COLO668 (cell line): ENCODE measurements around the gene GH2.
"Not testable (repeated sequence)": the region's sequence is repeated elsewhere in the genome, so short reads cannot be mapped to it uniquely, and the experiment has no call there.

Source experiments
- DNase-seq: peaks from one replicate; lab custom pipeline; 2025; ENCODE audit not compliant: unreplicated experiment; lab: John Stamatoyannopoulos, UW

The GH2 gene

DNA sequence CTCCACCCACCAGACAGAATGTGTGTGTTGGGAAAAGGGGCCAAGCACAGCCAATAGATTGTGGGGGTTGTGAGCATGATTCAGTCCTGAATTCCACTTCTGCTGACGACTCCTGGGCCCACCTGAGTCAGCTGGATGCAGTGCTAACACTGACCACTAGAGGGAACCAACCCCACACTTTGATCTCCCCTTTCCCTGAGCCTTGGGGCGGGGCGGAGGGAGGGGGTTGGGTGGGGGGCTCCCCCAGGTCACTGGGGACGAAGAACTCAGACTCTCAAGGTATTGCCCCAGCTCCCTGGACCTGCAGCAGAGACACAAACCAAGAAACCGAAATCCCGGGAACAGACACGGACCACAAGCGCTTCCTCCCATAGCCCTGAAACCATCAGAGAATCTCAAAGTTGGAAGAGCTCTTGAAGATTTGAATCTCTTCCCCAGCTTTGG is 29.9 kb upstream of the GH2 start:
- peak; percentile 14 for DNase-seq

DNA sequence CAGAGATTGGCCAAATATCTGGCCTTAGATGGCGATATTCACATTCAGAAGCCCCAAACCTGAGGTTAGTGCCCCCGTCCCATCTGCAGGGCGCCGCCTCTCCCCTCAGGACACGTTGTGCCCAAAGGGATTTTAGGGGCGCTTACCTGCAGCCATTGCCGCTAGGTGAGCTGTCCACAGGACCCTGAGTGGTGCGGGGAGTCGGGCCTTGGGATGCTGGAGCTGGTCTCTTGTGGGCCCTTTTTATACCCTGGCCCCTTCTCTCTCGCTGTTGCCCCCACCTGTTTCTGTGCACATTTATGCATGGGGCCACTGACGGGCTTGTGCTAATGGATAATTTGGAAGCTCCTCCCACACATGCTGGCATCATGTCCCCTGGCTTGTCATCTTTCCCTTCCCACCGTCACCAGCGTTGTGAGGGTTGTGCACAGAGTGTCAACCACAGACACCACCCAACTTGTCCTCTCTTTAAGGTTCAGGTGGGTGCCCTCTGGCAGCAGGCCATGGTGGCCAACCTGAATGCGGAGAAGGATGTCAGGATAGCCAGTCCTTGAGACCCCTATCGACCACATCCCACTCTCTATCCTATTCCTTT is 29.4 kb upstream of the GH2 start, which contains the start of gene CSHL1:
Gene CSHL1, minus strand, starts transcription at position 218 of the 595 bp plus-strand sequence. Its CDS starts 62 bp downstream, at position 156.
- DNase-seq: no peak

DNA sequence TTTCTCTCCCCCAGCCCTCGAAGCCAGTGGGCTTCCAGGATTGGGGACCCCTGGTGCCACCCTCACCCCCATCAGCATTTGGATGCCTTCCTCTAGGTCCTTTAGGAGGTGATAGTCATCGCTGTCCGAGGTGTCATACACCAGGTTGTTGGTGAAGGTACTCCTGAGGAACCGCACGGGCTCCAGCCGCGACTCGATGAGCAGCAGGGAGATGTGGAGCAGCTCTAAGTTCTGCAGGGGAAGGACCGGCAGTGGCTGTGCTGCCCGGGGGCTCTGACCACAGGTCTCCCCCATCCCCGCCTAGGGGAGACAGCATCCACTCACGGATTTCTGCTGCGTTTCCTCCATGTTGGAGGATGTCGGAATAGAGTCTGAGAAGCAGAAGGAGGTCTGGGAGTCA is 28.4 kb upstream of the GH2 start:
- no peak for DNase-seq

DNA sequence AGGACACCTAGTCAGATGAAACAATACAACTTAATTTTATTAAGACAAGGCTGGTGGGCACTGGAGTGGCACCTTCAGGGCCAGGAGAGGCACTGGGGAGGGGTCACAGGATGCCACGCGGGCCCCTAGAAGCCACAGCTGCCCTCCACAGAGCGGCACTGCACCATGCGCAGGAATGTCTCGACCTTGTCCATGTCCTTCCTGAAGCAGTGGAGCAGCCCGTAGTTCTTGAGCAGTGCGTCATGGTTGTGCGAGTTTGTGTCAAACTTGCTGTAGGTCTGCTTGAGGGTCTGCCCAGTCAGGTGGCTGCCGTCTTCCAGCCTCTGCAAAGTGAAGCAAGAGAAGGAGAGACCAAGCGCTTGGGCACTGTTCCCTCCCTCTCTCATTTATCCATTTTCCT is 27.8 kb upstream of the GH2 start:
- DNase-seq: not testable (repeated sequence)

DNA sequence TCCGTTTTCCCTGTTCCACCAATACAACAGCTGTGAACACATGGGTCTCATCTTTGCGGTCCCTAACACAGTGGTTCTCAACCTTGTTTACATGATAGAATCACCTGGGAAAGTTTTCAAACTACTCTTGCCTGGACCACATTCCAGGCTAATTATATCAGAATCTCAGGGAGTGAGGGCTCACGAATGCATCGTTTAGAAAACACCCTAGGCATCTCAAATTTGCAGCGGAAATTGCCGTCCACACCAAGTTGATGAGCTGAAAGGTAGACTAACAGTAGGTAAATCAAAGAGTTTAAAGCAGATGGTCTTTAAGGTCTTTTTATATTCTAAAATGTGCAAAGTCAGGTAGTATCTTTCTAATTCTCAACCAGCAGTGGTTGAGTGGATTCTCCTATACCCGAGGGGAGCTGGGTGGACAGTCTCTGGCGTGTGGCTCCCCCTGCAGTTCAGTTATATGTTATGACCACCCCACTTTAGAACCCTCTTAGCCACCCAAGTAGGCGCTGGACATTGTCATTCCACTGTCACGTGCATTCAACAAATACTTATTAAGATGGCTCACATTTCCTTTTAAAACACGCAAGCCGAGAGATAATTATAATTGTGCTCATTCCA is 25.5 kb upstream of the GH2 start:
- DNase-seq: not testable (repeated sequence)

DNA sequence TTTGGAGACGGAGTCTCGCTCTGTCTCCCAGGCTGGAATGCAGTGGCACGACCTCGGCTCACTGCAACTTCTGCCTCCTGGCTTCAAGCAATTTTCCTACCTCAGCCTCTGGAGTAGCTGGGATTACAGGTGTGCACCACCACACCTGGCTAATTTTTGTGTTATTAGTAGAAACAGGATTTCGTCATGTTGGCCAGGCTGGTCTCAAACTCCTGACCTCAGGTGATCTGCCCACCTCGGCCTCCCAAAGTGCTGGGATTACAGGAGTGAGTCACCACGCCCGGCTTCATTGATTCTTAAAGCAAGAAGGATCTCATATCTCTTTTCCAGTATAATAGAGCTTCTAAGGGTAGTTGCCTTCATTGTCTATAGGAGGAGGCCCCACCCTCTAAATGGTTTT is 23.1 kb upstream of the GH2 start:
- DNase-seq: not testable (repeated sequence)

DNA sequence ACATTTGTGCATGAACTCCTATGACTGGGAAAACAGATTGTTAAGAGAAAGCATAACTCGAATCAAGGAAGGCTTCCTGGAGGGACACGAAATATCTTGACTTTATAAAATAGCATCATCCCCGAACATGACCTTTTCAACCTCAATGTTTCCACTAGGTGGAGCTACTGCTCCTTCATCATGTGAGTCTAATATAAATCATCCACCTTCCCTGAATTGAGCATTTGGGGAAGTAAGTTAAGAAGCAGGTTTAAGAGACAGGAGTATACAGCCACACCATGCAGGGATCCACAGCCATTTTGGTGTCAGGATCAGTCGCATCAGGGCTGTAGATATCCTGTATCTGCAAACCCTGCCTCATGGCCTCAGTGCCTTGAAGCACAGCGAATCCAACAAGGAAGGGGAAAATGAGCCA is 22.1 kb upstream of the GH2 start:
- DNase-seq: not testable (repeated sequence)

- DNase-seq: not testable (repeated sequence)
Observed at GRCh38 chr17:63901971-63902370, 20.2 kb upstream of the GH2 start.

DNA sequence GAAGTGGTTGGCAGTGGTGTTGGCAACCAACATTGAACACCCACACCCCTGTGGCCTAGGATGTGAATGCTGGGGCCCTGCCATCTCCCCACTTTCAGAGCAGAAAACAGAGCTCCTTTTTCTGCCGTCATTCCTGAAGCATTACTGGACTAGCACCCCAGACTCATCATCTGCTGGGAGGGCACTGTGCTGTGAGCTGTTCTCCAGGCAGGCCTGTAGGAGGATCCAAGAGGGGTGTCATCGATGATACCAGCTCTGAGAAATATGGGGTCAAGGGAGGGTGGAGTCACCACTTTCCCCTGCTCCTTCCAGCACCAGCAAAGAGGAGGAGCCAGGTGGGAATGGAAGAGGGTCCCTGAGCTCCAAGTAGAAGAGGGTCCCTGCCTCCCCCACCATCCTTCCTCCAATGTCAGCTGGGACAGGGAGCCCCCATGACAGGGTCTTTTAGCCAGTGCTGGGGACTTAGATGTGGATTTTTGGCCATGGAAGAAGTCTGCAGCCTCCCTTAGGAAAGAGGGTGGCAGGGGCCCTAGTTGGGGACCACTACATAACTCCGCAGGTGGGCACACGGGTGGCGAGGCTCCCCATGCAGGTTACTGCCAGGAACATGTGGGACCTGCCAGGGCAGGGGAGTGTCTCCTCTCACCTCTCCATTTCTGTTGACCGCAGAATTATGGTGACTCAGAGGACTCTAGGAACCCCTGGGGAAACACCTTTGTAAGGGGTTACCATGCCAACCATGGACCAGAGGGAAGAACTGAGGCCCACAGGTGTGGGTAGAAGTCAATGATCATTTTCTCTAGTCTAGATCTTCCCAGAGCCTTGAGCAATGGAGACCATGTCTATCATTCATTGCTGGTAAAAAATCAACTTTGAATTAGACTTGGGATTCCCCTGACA is 17.4 kb upstream of the GH2 start:
- not testable (repeated sequence) for DNase-seq

DNA sequence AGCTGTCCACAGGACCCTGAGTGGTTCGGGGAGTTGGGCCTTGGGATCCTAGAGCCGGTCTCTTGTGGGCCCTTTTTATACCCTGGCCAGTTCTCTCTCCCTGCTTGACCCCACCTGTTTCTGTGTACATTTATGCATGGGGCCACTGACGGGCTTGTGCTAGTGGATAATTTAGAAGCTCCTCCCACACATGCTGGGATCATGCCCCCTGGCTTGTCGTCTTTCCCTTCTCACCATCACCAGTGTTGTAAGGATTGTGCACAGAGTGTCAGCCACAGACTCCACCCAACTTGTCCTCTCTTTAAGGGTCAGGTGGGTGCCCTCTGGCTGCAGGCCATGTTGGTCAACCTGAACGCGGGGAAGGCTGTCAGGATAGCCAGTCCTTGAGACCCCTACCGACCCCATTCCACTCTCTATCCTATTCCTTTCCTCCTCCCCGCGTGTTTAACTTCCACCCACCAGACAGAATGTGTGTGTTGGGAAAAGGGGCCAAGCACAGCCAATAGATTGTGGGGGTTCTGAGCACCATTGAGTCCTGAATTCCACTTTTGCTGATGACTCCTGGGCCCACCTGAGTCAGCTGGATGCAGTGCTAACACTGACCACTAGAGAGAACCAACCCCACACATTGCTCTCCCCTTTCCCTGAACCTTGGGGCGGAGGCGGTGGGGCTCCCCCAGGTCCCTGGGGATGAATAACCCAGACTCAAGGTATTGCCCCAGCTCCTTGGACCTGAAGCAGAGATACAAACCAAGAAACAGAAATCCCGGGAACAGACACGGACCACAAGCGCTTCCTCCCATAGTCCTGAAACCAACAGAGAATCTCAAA is 15.0 kb upstream of the GH2 start, which contains the start of gene CSH1:
Gene CSH1, minus strand, starts transcription at position 51 of the 831 bp plus-strand sequence. CDS start 63 bp downstream, outside the sequence.
- not testable (repeated sequence) for DNase-seq

- not testable (repeated sequence) for DNase-seq
Observed at GRCh38 chr17:63894821-63895220, 13.1 kb upstream of the GH2 start.

GRCh38 chr17:63894021-63894420 is 12.3 kb upstream of the GH2 start:
- not testable (repeated sequence) for DNase-seq

DNA sequence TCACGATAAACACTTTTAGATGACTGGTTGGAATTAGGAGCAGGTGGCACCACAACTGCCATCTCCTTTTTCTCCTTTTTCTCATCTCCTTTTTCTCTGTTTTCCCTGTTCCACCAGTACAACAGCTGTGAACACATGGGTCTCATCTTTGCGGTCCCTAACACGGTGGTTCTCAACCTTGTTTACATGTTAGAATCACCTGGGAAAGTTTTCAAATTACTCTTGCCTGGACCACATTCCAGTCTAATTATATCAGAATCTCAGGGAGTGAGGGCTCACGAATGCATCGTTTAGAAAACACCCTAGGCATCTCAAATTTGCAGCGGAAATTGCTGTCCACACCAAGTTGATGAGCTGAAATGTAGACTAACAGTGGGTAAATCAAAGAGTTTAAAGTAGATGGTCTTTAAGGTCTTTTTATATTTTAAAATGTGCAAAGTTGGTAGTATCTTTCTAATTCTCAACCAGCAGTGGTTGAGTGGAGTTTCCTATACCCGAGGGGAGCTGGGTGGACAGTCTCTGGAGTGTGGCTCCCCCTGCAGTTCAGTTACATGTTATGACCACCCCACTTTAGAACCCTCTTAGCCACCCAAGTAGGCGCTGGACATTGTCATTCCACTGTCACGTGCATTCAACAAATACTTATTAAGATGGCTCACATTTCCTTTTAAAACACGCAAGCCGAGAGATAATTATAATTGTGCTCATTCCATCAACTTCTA is 10.7 kb upstream of the GH2 start:
- not testable (repeated sequence) for DNase-seq

- DNase-seq: not testable (repeated sequence)
Observed at GRCh38 chr17:63889026-63889848, 7.5 kb upstream of the GH2 start.

DNA sequence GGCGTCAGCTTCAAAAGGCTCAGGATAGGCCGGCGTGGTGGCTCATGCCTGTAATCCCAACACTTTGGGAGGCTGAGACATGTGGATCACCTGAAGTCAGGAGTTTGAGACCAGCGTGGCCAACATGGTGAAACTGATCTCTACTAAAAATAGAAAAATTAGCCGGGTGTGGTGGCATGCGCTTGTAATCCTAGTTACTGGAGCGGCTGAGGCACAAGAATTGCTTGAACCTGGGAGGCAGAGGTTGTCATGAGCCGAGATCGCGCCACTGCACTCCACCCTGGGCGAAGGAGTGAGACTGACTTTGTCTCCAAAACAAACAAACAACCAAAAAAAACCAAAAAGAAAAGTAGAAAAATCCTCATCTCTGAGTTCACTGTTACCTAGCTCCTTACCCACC is 3.4 kb upstream of the GH2 start:
- DNase-seq: not testable (repeated sequence)

DNA sequence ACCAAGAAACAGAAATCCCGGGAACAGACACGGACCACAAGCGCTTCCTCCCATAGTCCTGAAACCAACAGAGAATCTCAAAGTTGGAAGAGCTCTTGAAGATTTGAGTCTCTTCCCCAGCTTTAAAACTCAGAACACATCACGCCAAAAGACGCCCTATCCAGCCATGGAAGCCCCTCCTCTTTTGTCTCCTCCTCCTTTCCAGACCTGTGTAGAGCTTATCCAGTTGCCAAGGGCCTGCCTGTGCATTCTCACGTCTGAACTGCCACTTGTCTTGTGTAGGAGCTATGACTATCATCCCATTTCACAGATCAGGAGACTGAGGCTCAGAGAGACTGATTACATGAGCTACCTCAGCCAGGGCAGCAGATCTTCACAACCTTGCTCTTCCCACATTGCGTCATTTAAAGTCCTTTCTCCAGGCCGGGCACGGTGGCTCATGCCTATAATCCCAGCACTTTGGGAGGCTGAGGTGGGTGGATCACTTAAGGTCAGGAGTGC is 932 bp upstream of the GH2 start:
- DNase-seq: not testable (repeated sequence)

- not testable (repeated sequence) for DNase-seq
Observed at GRCh38 chr17:63881337-63881736, 407 bp downstream of the GH2 start.

- no peak for DNase-seq
Observed at GRCh38 chr17:63880706-63881105, 1.0 kb downstream of the GH2 start.

- not testable (repeated sequence) for DNase-seq
Observed at GRCh38 chr17:63878413-63878812, 3.3 kb downstream of the GH2 start.
